Measurements from ENCODE around the gene OLIG2.

OLIG2 gene

GRCh38 chr21:33021667-33022066 lies 4.1 kb upstream of the OLIG2 start:
- no peak for DNase-seq (ENCODE audit: low read depth in 1 of 2, low spot score in 1 of 2)
- TF ChIP-seq POLR2AphosphoS5 (IDR thresholded peaks at IDR 0.05; ENCODE audit: low read depth) (no peak), CTCF (IDR thresholded peaks at IDR 0.05; ENCODE audit: insufficient read depth, low read length) (no peak), GABPA (IDR thresholded peaks at IDR 0.05; ENCODE audit: low read depth) (no peak), REST (IDR thresholded peaks at IDR 0.05; ENCODE audit: insufficient replicate concordance, low read depth) (no peak), SPI1 (IDR thresholded peaks at IDR 0.05; ENCODE audit: borderline replicate concordance, low read depth) (no peak)
- H3K27me3 ChIP-seq (ENCODE audit: insufficient read depth, poor library complexity, severe bottlenecking), result no peaks in the 10 kb centered on the region
- no peak overlapping the region for H3K27ac ChIP-seq (replicated peaks)
- no peak overlapping the region for H3K4me3 ChIP-seq (replicated peaks; ENCODE audit: insufficient read depth, low read length)

GRCh38 chr21:33022489-33022827 lies 3.3 kb upstream of the OLIG2 start:
- DNase-seq (ENCODE audit: low read depth in 1 of 2, low spot score in 1 of 2), result no peak
- no peak overlapping the region for H3K4me3 ChIP-seq (replicated peaks; ENCODE audit: insufficient read depth, low read length)
- no peak for TF ChIP-seq CTCF (IDR thresholded peaks at IDR 0.05; ENCODE audit: insufficient read depth, low read length)
- no peak for TF ChIP-seq POLR2AphosphoS5 (IDR thresholded peaks at IDR 0.05; ENCODE audit: low read depth)
- TF ChIP-seq GABPA (IDR thresholded peaks at IDR 0.05; ENCODE audit: low read depth), result no peak
- no peak for TF ChIP-seq SPI1 (IDR thresholded peaks at IDR 0.05; ENCODE audit: borderline replicate concordance, low read depth)
- no peak for TF ChIP-seq REST (IDR thresholded peaks at IDR 0.05; ENCODE audit: insufficient replicate concordance, low read depth)
- no peak overlapping the region for H3K27ac ChIP-seq (replicated peaks)
- no peaks in the 10 kb centered on the region for H3K27me3 ChIP-seq (ENCODE audit: insufficient read depth, poor library complexity, severe bottlenecking)

GRCh38 chr21:33022828-33023573 lies 2.7 kb upstream of the OLIG2 start:
- H3K27me3 ChIP-seq (ENCODE audit: insufficient read depth, poor library complexity, severe bottlenecking), result no peaks in the 10 kb centered on the region
- TF ChIP-seq GABPA (IDR thresholded peaks at IDR 0.05; ENCODE audit: low read depth), result no peak
- H3K4me3 ChIP-seq (replicated peaks; ENCODE audit: insufficient read depth, low read length), result no peak overlapping the region
- no peak for DNase-seq (ENCODE audit: low read depth in 1 of 2, low spot score in 1 of 2)
- no peak overlapping the region for H3K27ac ChIP-seq (replicated peaks)

- H3K27me3 ChIP-seq (ENCODE audit: insufficient read depth, poor library complexity, severe bottlenecking), result no peaks in the 10 kb centered on the region
- TF ChIP-seq CTCF (IDR thresholded peaks at IDR 0.05; ENCODE audit: insufficient read depth, low read length) (no peak), GABPA (IDR thresholded peaks at IDR 0.05; ENCODE audit: low read depth) (no peak), REST (IDR thresholded peaks at IDR 0.05; ENCODE audit: insufficient replicate concordance, low read depth) (no peak), SPI1 (IDR thresholded peaks at IDR 0.05; ENCODE audit: borderline replicate concordance, low read depth) (no peak), POLR2AphosphoS5 (IDR thresholded peaks at IDR 0.05; ENCODE audit: low read depth) (no peak)
- H3K27ac ChIP-seq (replicated peaks), result no peak overlapping the region
- no peak overlapping the region for H3K4me3 ChIP-seq (replicated peaks; ENCODE audit: insufficient read depth, low read length)
- DNase-seq (ENCODE audit: low read depth in 1 of 2, low spot score in 1 of 2), result no peak
Observed at GRCh38 chr21:33023574-33024200, 2.0 kb upstream of the OLIG2 start.
